Mesendoderm (in vitro differentiated cells): ENCODE measurements around the gene C3orf20.

Experiments
- DNase-seq: peaks from one replicate; pipeline ENCODE4 v3.0.0; 2013
- H2AK5ac ChIP-seq: 2 replicates; pipeline ENCODE4 v1.6.1; 2013; ENCODE audit warnings: low read length, inconsistent platforms
- H2BK120ac ChIP-seq: 2 replicates; pipeline ENCODE4 v1.6.1; 2013; ENCODE audit warnings: low read depth, mild to moderate bottlenecking, low read length, moderate library complexity, mixed read lengths
- H2BK15ac ChIP-seq: replicated peaks from 2 replicates; pipeline ENCODE4 v1.6.1; 2013; ENCODE audit warnings: low read depth, mild to moderate bottlenecking, moderate library complexity
- H2BK5ac ChIP-seq: 2 replicates; pipeline ENCODE4 v1.6.1; 2013; ENCODE audit warnings: low read length, inconsistent platforms
- H3K18ac ChIP-seq: 2 replicates; pipeline ENCODE4 v1.6.1; 2013; ENCODE audit warnings: mild to moderate bottlenecking, low read length, mixed read lengths
- H3K23ac ChIP-seq: one replicate; pipeline ENCODE4 v1.6.1; 2013; ENCODE audit warnings: low read length
- H3K27ac ChIP-seq: 2 replicates; pipeline ENCODE4 v1.5.1; 2013; ENCODE audit warnings: low read depth, mild to moderate bottlenecking, inconsistent platforms, low read length, moderate library complexity
- H3K27me3 ChIP-seq: 2 replicates; pipeline ENCODE4 v1.6.1; 2013; ENCODE audit warnings: low read length, control low read depth, mild to moderate bottlenecking, inconsistent platforms; ENCODE audit not compliant: insufficient read depth, poor library complexity
- H3K36me3 ChIP-seq: 2 replicates; pipeline ENCODE4 v1.6.1; 2013; ENCODE audit warnings: low read length, inconsistent platforms; ENCODE audit not compliant: control insufficient read depth, insufficient read depth
- H3K4ac ChIP-seq: one replicate; pipeline ENCODE4 v1.6.1; 2013; ENCODE audit warnings: low read depth, mild to moderate bottlenecking, low read length, moderate library complexity
- H3K4me1 ChIP-seq: 2 replicates; pipeline ENCODE4 v1.6.1; 2013; ENCODE audit warnings: low read depth, low read length, inconsistent platforms; ENCODE audit not compliant: control insufficient read depth
- H3K4me2 ChIP-seq: 2 replicates; pipeline ENCODE4 v1.6.1; 2013; ENCODE audit warnings: low read length
- H3K4me3 ChIP-seq: 2 replicates; pipeline ENCODE4 v1.5.1; 2013; ENCODE audit warnings: mild to moderate bottlenecking, low read length
- H3K56ac ChIP-seq: one replicate; pipeline ENCODE4 v1.6.1; 2013; ENCODE audit warnings: low read length
- H3K79me1 ChIP-seq: 2 replicates; pipeline ENCODE4 v1.6.1; 2013; ENCODE audit warnings: low read length, inconsistent platforms
- H3K79me2 ChIP-seq: 2 replicates; pipeline ENCODE4 v1.6.1; 2013; ENCODE audit warnings: mild to moderate bottlenecking, low read length; ENCODE audit not compliant: control insufficient read depth, insufficient read depth
- H3K9ac ChIP-seq: 2 replicates; pipeline ENCODE4 v1.6.1; 2013; ENCODE audit warnings: low read length, inconsistent platforms
- H4K5ac ChIP-seq: one replicate; pipeline ENCODE4 v1.6.1; 2013; ENCODE audit warnings: low read length
- H4K8ac ChIP-seq: one replicate; pipeline ENCODE4 v1.6.1; 2013; ENCODE audit warnings: low read depth, mild to moderate bottlenecking, control low read depth, low read length, moderate library complexity
- WGBS: extraction: QIAGEN DNeasy Blood & Tissue Kit; methylation state at CpG from one replicate; pipeline ENCODE4 v1.1.7; 2013; ENCODE audit warnings: low lambda C conversion rate, missing lambda C conversion rate; ENCODE audit not compliant: insufficient coverage; ENCODE audit errors: extremely low coverage; 5-methylcytosine and 5-hydroxymethylcytosine counted together

The C3orf20 gene

DNA sequence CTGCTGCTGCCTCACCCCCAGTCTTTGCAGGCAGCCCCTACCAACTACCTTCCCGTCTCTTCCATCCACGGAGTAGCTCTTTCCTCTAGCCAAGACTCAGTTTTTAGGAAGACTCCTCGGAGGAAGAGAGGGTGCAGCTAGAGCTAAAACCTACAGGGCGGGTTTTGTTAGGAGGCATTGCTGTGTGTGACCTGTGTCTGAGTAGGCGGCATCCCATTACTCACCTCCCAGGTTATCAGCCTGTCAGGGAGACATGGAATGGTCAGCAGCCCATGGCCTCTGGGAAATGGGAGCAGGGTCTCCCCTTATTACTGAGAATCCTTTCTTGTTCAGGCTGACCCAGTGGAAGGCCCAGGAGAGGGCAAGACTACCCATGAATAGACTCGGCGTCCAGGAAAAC lies 100.1 kb downstream of the C3orf20 start:
- H3K4me2 ChIP-seq = no peak overlapping the region
- H3K23ac ChIP-seq = no peak overlapping the region
- H3K79me2 ChIP-seq = no peaks in the 10 kb centered on the region
- no peak overlapping the region for H3K4ac ChIP-seq
- no peaks in the 10 kb centered on the region for H3K79me1 ChIP-seq
- no peaks in the 10 kb centered on the region for H3K27me3 ChIP-seq
- no peaks in the 10 kb centered on the region for H3K36me3 ChIP-seq
- no CpG with 5 or more reads among the region's 7 CpGs for WGBS
- no peak overlapping the region for H3K56ac ChIP-seq
- no peak overlapping the region for H3K27ac ChIP-seq
- no peak overlapping the region for H2BK5ac ChIP-seq
- no peak overlapping the region for H4K5ac ChIP-seq
- no peak overlapping the region for H3K9ac ChIP-seq
- no peak overlapping the region for H2AK5ac ChIP-seq
- H3K18ac ChIP-seq = no peak overlapping the region
- peaks cover 10% of the 10 kb centered on the region for H3K4me1 ChIP-seq
- no peak overlapping the region for H3K4me3 ChIP-seq
- no peak overlapping the region for H2BK120ac ChIP-seq
- no peak for DNase-seq
- H4K8ac ChIP-seq = no peak overlapping the region
- H2BK15ac ChIP-seq = no peak overlapping the region

DNA sequence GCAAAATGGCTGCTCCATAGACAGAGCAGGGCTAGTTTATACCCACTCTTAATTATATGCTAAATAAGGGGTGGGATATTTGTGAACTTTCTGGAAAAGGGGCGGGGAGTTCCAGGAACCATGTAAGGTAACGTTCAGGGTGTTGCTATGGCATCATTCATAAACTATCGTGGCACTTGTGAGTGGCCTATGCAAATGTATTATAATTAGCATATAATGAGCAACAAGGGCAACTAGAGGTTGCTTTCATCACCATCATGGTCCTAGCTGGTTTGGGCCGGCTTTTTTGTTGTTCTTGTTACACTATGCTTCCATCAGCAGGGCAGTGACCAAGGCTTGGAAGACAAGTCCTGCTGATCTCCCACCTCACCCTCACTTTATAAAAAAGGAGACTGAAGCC lies 100.6 kb downstream of the C3orf20 start:
- no peak overlapping the region for H3K9ac ChIP-seq
- no peaks in the 10 kb centered on the region for H3K27me3 ChIP-seq
- no CpG with 5 or more reads among the region's 4 CpGs for WGBS

DNA sequence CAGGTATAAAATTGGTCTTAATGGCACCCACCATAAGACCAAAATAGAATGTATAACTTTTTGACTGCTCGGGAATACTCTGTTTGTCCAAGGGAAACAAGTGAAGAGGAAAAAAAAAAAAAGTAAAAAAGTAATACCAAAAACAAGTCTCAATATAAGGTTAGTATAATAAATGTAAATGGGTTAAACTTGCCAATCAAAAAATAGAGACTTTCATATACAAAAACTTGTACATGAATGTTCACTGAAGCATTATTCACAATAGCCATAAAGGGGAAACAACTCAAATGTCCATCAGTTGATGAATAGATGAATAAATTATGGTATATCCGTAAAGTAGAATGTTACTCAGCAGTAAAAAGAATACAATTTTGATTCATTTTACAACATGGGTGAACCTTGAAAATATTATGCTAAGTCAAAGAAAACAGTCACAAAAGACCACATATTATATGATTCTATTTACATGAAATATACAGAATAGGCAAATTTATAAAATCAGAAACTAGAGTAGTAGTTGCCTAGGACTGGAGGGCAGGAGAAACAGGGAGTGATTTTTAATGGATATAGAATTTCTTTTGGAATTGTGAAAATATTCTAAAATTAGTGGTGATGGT lies 104.2 kb downstream of the C3orf20 start:
- H3K27ac ChIP-seq = no peak overlapping the region
- no peak overlapping the region for H3K4me2 ChIP-seq
- H3K79me1 ChIP-seq = no peaks in the 10 kb centered on the region
- H3K36me3 ChIP-seq = no peaks in the 10 kb centered on the region
- no peak overlapping the region for H3K18ac ChIP-seq
- H2BK5ac ChIP-seq = no peak overlapping the region
- no peak overlapping the region for H2AK5ac ChIP-seq
- no peak overlapping the region for H3K9ac ChIP-seq
- H3K79me2 ChIP-seq = no peaks in the 10 kb centered on the region
- H3K4me1 ChIP-seq = no peaks in the 10 kb centered on the region
- no peak overlapping the region for H4K8ac ChIP-seq
- H4K5ac ChIP-seq = no peak overlapping the region
- WGBS = no CpG with 5 or more reads among the region's 2 CpGs
- no peak for DNase-seq
- H3K23ac ChIP-seq = no peak overlapping the region
- H3K27me3 ChIP-seq = no peaks in the 10 kb centered on the region
- no peak overlapping the region for H3K4ac ChIP-seq
- no peak overlapping the region for H3K4me3 ChIP-seq
- no peak overlapping the region for H2BK15ac ChIP-seq
- no peak overlapping the region for H2BK120ac ChIP-seq
- H3K56ac ChIP-seq = no peak overlapping the region

More for the DNA sequence above, 100.6 kb downstream of the C3orf20 start:
- no peak overlapping the region for H3K23ac ChIP-seq
- H3K18ac ChIP-seq = no peak overlapping the region
- no peaks in the 10 kb centered on the region for H3K79me1 ChIP-seq
- no peak overlapping the region for H3K56ac ChIP-seq
- DNase-seq = peak; percentile 55
- no peak overlapping the region for H2BK5ac ChIP-seq
- H3K79me2 ChIP-seq = no peaks in the 10 kb centered on the region
- H4K8ac ChIP-seq = no peak overlapping the region
- H2BK120ac ChIP-seq = no peak overlapping the region
- no peak overlapping the region for H3K4ac ChIP-seq
- no peak overlapping the region for H2BK15ac ChIP-seq
- H2AK5ac ChIP-seq = no peak overlapping the region
- H4K5ac ChIP-seq = no peak overlapping the region
- no peak overlapping the region for H3K4me2 ChIP-seq
- no peaks in the 10 kb centered on the region for H3K36me3 ChIP-seq
- H3K4me3 ChIP-seq = no peak overlapping the region
- H3K4me1 ChIP-seq = peaks cover 10% of the 10 kb centered on the region
- H3K27ac ChIP-seq = no peak overlapping the region

DNA sequence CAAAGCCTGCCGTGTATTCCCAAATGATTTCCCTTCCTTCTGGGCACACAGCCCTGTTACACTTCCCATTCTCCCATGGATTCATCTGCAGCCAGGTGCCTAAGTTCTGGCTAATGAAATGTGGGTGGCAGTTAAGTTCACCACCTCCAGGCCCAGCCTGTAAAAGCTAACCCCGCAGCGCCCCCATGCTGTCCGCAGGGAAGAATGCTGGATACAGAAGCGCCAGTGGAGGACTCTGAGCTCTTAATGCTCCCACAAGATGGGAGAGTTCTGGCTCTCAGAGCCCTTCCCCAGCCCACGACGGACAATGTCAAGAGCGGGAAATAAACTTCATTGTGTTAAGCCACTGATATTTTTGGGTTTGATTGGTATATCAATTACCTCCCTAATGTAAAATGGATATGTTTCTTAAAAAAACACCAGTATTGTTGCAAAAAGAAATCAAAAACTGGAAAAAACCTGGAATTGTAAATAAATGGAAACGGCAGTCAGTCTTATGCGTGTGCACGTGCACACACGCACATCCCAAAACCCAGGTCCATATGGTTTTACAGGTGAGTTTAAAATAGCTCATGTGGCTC lies 106.1 kb downstream of the C3orf20 start:
- no CpG with 5 or more reads among the region's 12 CpGs for WGBS

DNA sequence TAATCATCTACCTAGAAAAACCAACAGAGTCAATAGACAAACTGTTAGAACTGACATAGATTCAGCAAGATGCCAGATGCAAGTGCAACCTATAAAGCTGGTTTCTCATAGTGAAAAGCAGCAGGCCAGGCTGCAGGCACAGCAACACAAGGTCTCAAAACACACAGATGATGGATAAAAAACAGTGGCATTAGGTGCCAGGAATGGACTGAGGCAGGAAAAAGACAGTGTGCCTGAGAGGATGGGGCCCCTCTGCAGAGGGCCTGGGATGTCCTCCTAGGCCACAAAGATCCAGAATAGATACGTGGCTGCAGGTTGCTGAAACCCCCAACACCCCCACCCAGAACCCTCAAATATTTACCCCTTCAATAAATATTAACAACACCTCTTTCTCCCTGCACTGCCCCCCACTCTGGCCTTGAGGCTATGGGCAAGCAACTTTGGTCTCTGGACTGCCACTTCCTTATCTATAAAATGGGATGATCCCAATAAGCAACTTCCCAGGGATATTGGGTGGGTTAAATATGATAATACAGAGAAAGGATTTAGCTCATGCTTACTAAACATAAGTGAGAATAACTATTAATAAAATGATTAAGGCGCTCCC lies 108.6 kb downstream of the C3orf20 start:
- H3K18ac ChIP-seq = no peak overlapping the region
- no peak overlapping the region for H3K56ac ChIP-seq
- no peak overlapping the region for H2BK5ac ChIP-seq
- H3K27ac ChIP-seq = no peak overlapping the region
- H3K4me1 ChIP-seq = no peaks in the 10 kb centered on the region
- H3K4me3 ChIP-seq = no peak overlapping the region
- no CpG with 5 or more reads among the region's 2 CpGs for WGBS
- no peak overlapping the region for H2AK5ac ChIP-seq
- no peak overlapping the region for H3K4ac ChIP-seq
- H3K9ac ChIP-seq = no peak overlapping the region
- no peaks in the 10 kb centered on the region for H3K79me1 ChIP-seq
- no peak overlapping the region for H2BK120ac ChIP-seq
- no peaks in the 10 kb centered on the region for H3K79me2 ChIP-seq
- no peaks in the 10 kb centered on the region for H3K27me3 ChIP-seq
- H2BK15ac ChIP-seq = no peak overlapping the region
- DNase-seq = no peak
- no peak overlapping the region for H3K23ac ChIP-seq
- H3K36me3 ChIP-seq = no peaks in the 10 kb centered on the region
- no peak overlapping the region for H4K8ac ChIP-seq
- no peak overlapping the region for H3K4me2 ChIP-seq
- no peak overlapping the region for H4K5ac ChIP-seq

More for the DNA sequence above, 106.1 kb downstream of the C3orf20 start:
- Histone ChIP-seq H3K56ac (no peak overlapping the region), H2AK5ac (no peak overlapping the region), H3K4ac (no peak overlapping the region), H2BK5ac (no peak overlapping the region), H3K27me3 (no peaks in the 10 kb centered on the region), H3K4me3 (no peak overlapping the region), H3K4me1 (no peaks in the 10 kb centered on the region), H3K23ac (no peak overlapping the region), H3K36me3 (no peaks in the 10 kb centered on the region), H3K4me2 (no peak overlapping the region), H3K18ac (no peak overlapping the region), H3K79me2 (no peaks in the 10 kb centered on the region), H3K79me1 (no peaks in the 10 kb centered on the region), H3K27ac (no peak overlapping the region), H4K5ac (no peak overlapping the region), H2BK120ac (no peak overlapping the region), H3K9ac (no peak overlapping the region), H4K8ac (no peak overlapping the region), H2BK15ac (no peak overlapping the region)
- peak; percentile 88 for DNase-seq
